Measurements from ENCODE around the gene CEP104. TPM values are rescaled to one million over a fixed set of nuclear protein-coding genes. Genes with fewer than 3 reads are reported as not detected.

Gene CEP104
- total and polyA plus RNA-seq, 7 experiments from 2014 or later: 12.7 to 68.0 (median 44.5) TPM

DNA sequence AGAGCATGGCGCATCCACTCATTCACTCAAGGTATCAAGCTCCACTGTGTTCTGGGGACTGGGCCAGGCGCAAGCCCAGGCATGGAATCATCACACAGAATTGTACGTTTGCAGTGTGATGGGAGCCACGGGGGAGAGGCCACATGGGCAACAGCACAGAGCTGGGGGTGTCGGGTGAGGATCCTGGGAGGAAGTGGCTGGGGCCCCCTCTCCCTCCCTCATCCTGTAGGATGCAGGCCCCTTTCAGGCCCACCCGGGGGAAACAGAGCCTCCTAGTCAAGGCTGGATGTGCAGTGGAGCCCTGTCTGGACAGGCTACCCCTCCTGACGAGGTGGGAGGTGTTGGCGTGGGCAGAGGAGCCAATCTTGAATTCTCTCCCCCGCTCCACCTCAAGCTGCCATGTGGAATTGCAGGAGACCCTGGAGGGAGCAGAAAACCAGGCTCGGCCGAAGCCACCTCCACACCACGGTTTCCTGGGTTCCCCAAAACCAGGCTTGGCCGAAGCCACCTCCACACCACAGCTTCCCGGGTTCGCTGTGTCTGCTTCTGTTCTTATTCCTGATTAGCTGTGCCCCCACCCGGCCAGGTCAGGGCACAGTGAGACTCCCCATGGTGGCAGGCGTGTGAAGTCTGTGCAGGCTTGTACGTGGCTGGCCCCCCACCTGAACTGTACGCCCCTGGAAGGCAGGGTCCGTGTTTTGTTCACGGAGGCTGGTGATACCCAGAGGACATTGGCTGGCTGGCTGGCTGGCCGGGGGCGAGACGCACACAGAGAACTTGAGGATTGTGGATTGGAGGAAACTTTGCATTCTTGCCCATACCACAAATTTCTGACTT lies 47.2 kb upstream of the CEP104 start:
- no peak for ATAC-seq
- DNase-seq: no peak
- Histone ChIP-seq H3K4me3 (ENCODE audit: low read length) (no peak overlapping the region), H3K9me3 (ENCODE audit: control insufficient read depth in 2 of 3, low read length in 3 of 3) (no peaks in the 10 kb centered on the region), H3K4me1 (ENCODE audit: control insufficient read depth in 2 of 2, insufficient read depth in 2 of 2, low read length in 2 of 2) (peaks cover 0 to 37% of the 10 kb centered on the region in 2 donors), H3K27me3 (ENCODE audit: control insufficient read depth in 2 of 2, insufficient read depth in 2 of 2, low read length in 2 of 2) (no peaks in the 10 kb centered on the region), H3K36me3 (ENCODE audit: control insufficient read depth in 2 of 3, insufficient read depth in 3 of 3, low read length in 3 of 3) (no peaks in the 10 kb centered on the region), H3K27ac (ENCODE audit: low read depth, low read length) (peak overlapping the region; percentile 74)
- Mint-ChIP-seq H3K4me1 (peaks cover 13 to 54% (median 36%) of the 10 kb centered on the region in 7 donors), H3K27ac (peak overlapping the region; percentile 92 to 99 (median 95)), H3K36me3 (peaks cover 0 to 1% (median 0%) of the 10 kb centered on the region in 5 donors), H3K27me3 (no peaks in the 10 kb centered on the region), H3K9me3 (peaks cover 0 to 4% (median 0%) of the 10 kb centered on the region in 11 donors), H3K4me3 (peak overlapping the region in 8 of 10 donors; percentile 22 to 96 (median 82))
- intact Hi-C loops (cut with micrococcal nuclease): loop anchor here (5.0 kb wide), 3 partner anchors 372 to 1647 kb away; partner anchors contain the start of gene PRXL2B (in 1 of the 2)
- POLR2A ChIA-PET: interaction anchor here (0.6 to 2.3 kb wide), 4 partner anchors 10 to 87 kb away, joined by 3 to 8 read pairs (median 4); partner anchors contain the start of genes CEP104 and DFFB
- CTCF ChIA-PET: interaction anchor here (2.2 kb wide), 1 partner anchor 46 kb away, joined by 6 read pairs; the partner anchor contains the start of genes CEP104 and DFFB

DNA sequence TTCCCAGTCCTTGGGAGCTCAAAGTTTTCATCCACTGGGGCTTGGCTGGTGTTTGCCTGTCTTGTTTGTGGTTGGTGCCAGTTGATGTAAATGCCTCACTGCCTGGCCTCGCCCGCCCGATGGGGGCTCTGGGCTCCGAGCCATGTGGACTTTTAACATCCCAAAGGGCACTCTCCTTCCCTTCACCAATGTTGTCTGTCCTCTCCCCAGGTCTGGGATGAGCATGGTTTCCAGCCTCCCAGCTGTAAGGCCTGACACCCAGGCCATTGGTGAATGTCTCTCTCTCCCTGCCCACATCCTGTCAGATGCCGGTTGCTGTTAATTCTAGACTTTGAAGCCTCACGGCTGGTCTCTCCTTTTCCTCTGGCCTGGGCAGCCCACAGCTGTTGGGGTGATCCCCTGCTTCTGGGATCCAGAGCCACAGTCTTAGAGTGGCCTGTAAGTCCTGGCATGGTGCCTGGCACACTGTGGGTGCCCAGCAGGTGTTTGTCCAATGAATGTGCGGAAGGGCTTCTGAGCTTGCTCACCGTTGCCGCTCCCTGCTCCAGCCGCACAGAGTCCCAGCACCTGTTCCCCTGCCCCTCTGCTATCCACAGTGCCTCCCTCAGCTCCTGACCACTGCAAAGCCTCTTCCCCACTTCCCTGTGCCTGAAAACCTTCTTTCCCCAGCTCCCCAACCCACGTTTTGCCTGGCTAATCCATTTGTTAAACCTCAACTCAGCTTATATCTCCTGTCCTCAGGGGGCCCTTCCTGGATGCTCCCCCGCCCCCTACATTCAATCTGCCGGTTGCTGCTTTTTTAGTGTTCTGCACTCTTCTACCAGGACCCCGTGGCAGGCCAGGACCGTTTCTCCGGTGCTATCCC lies 46.4 kb upstream of the CEP104 start:
- intact Hi-C loops (cut with micrococcal nuclease): loop anchor here (5.0 kb wide), 3 partner anchors 371 to 1646 kb away; partner anchors contain the start of gene PRXL2B (in 1 of the 2)
- H3K4me1 ChIP-seq (ENCODE audit: control insufficient read depth in 2 of 2, insufficient read depth in 2 of 2, low read length in 2 of 2): peaks cover 0 to 39% of the 10 kb centered on the region in 2 donors
- ChIA-PET CTCF (interaction anchor here (2.2 kb wide), 1 partner anchor 46 kb away, joined by 6 read pairs; the partner anchor contains the start of genes CEP104 and DFFB), POLR2A (interaction anchor here (0.6 to 2.3 kb wide), 6 partner anchors 10 to 1764 kb away, joined by 3 to 8 read pairs (median 4); partner anchors contain the start of genes CEP104, DFFB and LRRC47)
- no peaks in the 10 kb centered on the region for H3K36me3 ChIP-seq (ENCODE audit: control insufficient read depth in 2 of 3, insufficient read depth in 3 of 3, low read length in 3 of 3)
- peak overlapping the region; percentile 38 for H3K4me3 ChIP-seq (ENCODE audit: low read length)
- peaks cover 16 to 62% (median 44%) of the 10 kb centered on the region in 7 donors for H3K4me1 Mint-ChIP-seq
- H3K27me3 ChIP-seq (ENCODE audit: control insufficient read depth in 2 of 2, insufficient read depth in 2 of 2, low read length in 2 of 2): no peaks in the 10 kb centered on the region
- DNase-seq (peak in 4 of 9 donors; percentile 11 to 39 (median 20)), ATAC-seq (no peak)
- no peaks in the 10 kb centered on the region for H3K27me3 Mint-ChIP-seq
- H3K9me3 ChIP-seq (ENCODE audit: control insufficient read depth in 2 of 3, low read length in 3 of 3): peaks cover 0 to under 1% (median under 1%) of the 10 kb centered on the region in 3 experiments
- H3K27ac Mint-ChIP-seq: peak overlapping the region; percentile 92 to 99 (median 95)
- H3K27ac ChIP-seq (ENCODE audit: low read depth, low read length): peak overlapping the region; percentile 74
- H3K36me3 Mint-ChIP-seq: peaks cover 0 to 4% (median 2%) of the 10 kb centered on the region in 5 donors
- peak overlapping the region; percentile 22 to 96 (median 92) for H3K4me3 Mint-ChIP-seq
- H3K9me3 Mint-ChIP-seq: peaks cover 0 to 7% (median 2%) of the 10 kb centered on the region in 11 donors

DNA sequence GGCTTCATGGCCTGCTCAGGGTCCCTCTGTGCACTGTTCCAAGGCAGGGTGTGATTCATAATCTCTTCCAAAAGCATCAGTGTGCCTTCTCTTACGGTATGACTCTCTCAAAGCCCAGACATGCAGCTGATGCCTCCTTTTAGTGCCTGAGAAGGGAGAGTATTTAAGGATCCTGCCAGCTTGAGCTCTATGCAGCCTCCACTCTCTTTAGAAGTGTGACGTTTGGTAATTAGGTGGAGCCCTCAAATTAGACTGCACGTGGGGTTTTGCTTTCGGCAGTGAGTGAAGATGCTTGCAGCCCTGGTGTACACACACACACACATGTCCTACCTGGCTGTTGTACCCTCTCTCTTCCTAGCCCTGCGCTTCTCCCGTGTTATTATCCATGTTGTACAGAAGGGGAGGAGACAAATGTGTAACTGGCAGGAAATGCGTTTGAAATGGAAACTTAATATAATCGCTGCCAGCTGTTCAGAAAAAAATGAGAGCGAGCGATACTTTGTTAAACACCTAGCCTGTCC lies 45.6 kb upstream of the CEP104 start:
- H3K36me3 Mint-ChIP-seq: peaks cover 0 to 10% (median 4%) of the 10 kb centered on the region in 5 donors

DNA sequence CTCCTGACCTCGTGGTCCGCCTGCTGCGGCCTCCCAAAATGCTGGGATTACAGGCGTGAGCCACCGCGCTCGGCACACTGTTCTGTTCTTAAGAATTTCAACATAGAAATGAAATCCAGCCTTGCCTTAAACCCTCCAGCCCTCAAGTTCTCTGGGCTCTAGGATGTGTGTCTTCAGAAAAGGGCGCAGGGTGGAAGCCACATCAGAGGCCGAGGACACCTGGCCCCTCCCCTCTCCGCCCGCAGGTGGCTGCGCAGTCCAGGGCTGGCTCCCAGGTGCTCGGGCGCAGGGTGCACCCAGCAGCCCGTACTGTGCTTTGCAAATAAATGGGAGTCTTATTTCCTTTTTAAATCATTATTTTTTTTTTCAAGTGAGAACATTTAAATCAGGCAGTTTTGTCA lies 45.1 kb upstream of the CEP104 start:
- ATAC-seq (no peak), DNase-seq (peak in 3 of 9 donors; percentile 39 to 45 (median 45))
- ChIA-PET CTCF (interaction anchor here (2.2 kb wide), 1 partner anchor 44 kb away, joined by 6 read pairs; the partner anchor contains the start of genes CEP104 and DFFB), POLR2A (interaction anchor here (0.6 to 3.5 kb wide), 4 partner anchors 8 to 1486 kb away, joined by 5 to 30 read pairs (median 7); partner anchors contain the start of genes CEP104 and DFFB)
- Mint-ChIP-seq H3K27me3 (no peaks in the 10 kb centered on the region), H3K36me3 (peaks cover 4 to 13% (median 8%) of the 10 kb centered on the region in 5 donors), H3K27ac (peak overlapping the region; percentile 92 to 99 (median 95)), H3K9me3 (peaks cover 0 to 20% (median 9%) of the 10 kb centered on the region in 11 donors), H3K4me1 (peaks cover 15 to 67% (median 51%) of the 10 kb centered on the region in 7 donors), H3K4me3 (peak overlapping the region; percentile 80 to 96 (median 93))
- H3K4me3 ChIP-seq (ENCODE audit: low read length): no peak overlapping the region
- no peaks in the 10 kb centered on the region for H3K27me3 ChIP-seq (ENCODE audit: control insufficient read depth in 2 of 2, insufficient read depth in 2 of 2, low read length in 2 of 2)
- H3K36me3 ChIP-seq (ENCODE audit: control insufficient read depth in 2 of 3, insufficient read depth in 3 of 3, low read length in 3 of 3): no peaks in the 10 kb centered on the region
- peak overlapping the region; percentile 74 for H3K27ac ChIP-seq (ENCODE audit: low read depth, low read length)
- peaks cover under 1 to 39% of the 10 kb centered on the region in 2 donors for H3K4me1 ChIP-seq (ENCODE audit: control insufficient read depth in 2 of 2, insufficient read depth in 2 of 2, low read length in 2 of 2)
- intact Hi-C loops (cut with micrococcal nuclease): loop anchor here (5.0 kb wide), 3 partner anchors 370 to 1645 kb away; partner anchors contain the start of gene PRXL2B (in 1 of the 2)
- peaks cover 0 to 7% (median 7%) of the 10 kb centered on the region in 3 experiments for H3K9me3 ChIP-seq (ENCODE audit: control insufficient read depth in 2 of 3, low read length in 3 of 3)

More for the DNA sequence above, 45.6 kb upstream of the CEP104 start:
- Mint-ChIP-seq H3K27ac (peak overlapping the region; percentile 92 to 99 (median 95)), H3K4me3 (peak overlapping the region; percentile 80 to 96 (median 92)), H3K4me1 (peaks cover 16 to 67% (median 47%) of the 10 kb centered on the region in 7 donors), H3K9me3 (peaks cover 0 to 14% (median 6%) of the 10 kb centered on the region in 11 donors), H3K27me3 (no peaks in the 10 kb centered on the region)
- peaks cover 0 to 39% of the 10 kb centered on the region in 2 donors for H3K4me1 ChIP-seq (ENCODE audit: control insufficient read depth in 2 of 2, insufficient read depth in 2 of 2, low read length in 2 of 2)
- no peaks in the 10 kb centered on the region for H3K36me3 ChIP-seq (ENCODE audit: control insufficient read depth in 2 of 3, insufficient read depth in 3 of 3, low read length in 3 of 3)
- ChIA-PET CTCF (interaction anchor here (2.2 kb wide), 1 partner anchor 45 kb away, joined by 6 read pairs; the partner anchor contains the start of genes CEP104 and DFFB), POLR2A (interaction anchor here (0.6 to 2.3 kb wide), 4 partner anchors 9 to 1765 kb away, joined by 3 to 8 read pairs (median 5); partner anchors contain the start of genes CEP104, DFFB and LRRC47)
- peak in 7 of 9 donors; percentile 45 to 64 (median 60) for DNase-seq
- H3K4me3 ChIP-seq (ENCODE audit: low read length): peak overlapping the region; percentile 38
- peak overlapping the region; percentile 74 for H3K27ac ChIP-seq (ENCODE audit: low read depth, low read length)
- intact Hi-C loops (cut with micrococcal nuclease): loop anchor here (5.0 kb wide), 3 partner anchors 370 to 1645 kb away; partner anchors contain the start of gene PRXL2B (in 1 of the 2)
- H3K27me3 ChIP-seq (ENCODE audit: control insufficient read depth in 2 of 2, insufficient read depth in 2 of 2, low read length in 2 of 2): no peaks in the 10 kb centered on the region
- ATAC-seq: no peak
- H3K9me3 ChIP-seq (ENCODE audit: control insufficient read depth in 2 of 3, low read length in 3 of 3): peaks cover 0 to 7% (median 7%) of the 10 kb centered on the region in 3 experiments

DNA sequence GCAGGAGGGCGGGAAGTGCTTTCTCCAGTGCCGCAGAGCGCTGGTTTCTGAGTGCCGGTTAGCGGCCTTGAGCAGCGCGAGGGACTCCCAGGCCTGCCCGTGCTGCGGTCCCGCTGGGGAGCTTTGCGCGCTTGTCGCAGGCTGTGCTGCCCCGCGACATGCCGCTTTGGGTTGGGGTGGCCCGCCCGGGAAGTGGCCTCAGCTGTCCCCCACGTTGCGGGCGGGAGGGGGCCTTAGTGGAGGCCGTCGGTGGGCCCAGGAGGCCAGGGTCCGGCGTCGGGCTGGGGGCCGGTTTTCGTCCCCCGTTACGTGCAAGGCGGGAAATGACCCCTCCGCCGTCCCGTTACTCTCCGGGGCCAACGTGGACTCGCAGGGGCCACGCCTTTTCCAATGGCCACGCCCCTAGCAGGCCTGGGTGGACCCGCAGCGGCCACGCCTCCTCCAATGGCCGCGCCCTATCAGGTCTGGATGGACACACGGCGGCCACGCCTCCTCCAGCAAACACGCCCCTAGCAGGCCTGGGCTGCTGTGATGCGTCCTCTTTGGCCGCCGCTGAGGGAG lies 44.0 kb upstream of the CEP104 start:
- ATAC-seq: peak; percentile 60
- Histone ChIP-seq H3K4me3 (ENCODE audit: low read length) (peak overlapping the region; percentile 79), H3K4me1 (ENCODE audit: control insufficient read depth in 2 of 2, insufficient read depth in 2 of 2, low read length in 2 of 2) (peaks cover 6 to 39% of the 10 kb centered on the region in 2 donors), H3K9me3 (ENCODE audit: control insufficient read depth in 2 of 3, low read length in 3 of 3) (peaks cover 0 to 7% (median 7%) of the 10 kb centered on the region in 3 experiments), H3K36me3 (ENCODE audit: control insufficient read depth in 2 of 3, insufficient read depth in 3 of 3, low read length in 3 of 3) (peaks cover 0 to 4% (median 0%) of the 10 kb centered on the region in 3 experiments), H3K27ac (ENCODE audit: low read depth, low read length) (peak overlapping the region; percentile 94), H3K27me3 (ENCODE audit: control insufficient read depth in 2 of 2, insufficient read depth in 2 of 2, low read length in 2 of 2) (no peaks in the 10 kb centered on the region)
- intact Hi-C loops (cut with micrococcal nuclease): loop anchor here (1.0 to 5.0 kb wide), 11 partner anchors 44 to 1644 kb away; partner anchors contain the start of genes CEP104 (in 2 of the 2), DFFB (in 2 of the 2), LRRC47 (in 2 of the 2) and SMIM1 (in 2 of the 2)
- Mint-ChIP-seq H3K36me3 (peaks cover 5 to 20% (median 13%) of the 10 kb centered on the region in 5 donors), H3K9me3 (peaks cover 0 to 21% (median 9%) of the 10 kb centered on the region in 11 donors), H3K4me1 (peaks cover 23 to 72% (median 57%) of the 10 kb centered on the region in 7 donors), H3K4me3 (peak overlapping the region; percentile 90 to 96 (median 94)), H3K27me3 (no peaks in the 10 kb centered on the region), H3K27ac (peak overlapping the region; percentile 92 to 99 (median 96))
- ChIA-PET CTCF (no interaction called here), POLR2A (interaction anchor here (0.7 to 3.5 kb wide), 3 partner anchors 43 to 256 kb away, joined by 3 to 30 read pairs (median 5); partner anchors contain the start of genes CEP104, DFFB and LRRC47)
- DNase-seq: peak in 4 of 9 donors; percentile 49 to 94 (median 63)
